HG03045 (cell line): ENCODE measurements around the gene OGFOD1.
A peak's percentile ranks its signal among the peaks of the same experiment; 100 is the strongest.

Source experiments
- ATAC-seq: cut with Tn5 transposase; IDR thresholded peaks from one replicate; pipeline ENCODE4 v1.9.1; 2021; ENCODE audit warnings: mild to moderate bottlenecking, moderate library complexity; ENCODE audit not compliant: unreplicated experiment

The OGFOD1 gene

DNA sequence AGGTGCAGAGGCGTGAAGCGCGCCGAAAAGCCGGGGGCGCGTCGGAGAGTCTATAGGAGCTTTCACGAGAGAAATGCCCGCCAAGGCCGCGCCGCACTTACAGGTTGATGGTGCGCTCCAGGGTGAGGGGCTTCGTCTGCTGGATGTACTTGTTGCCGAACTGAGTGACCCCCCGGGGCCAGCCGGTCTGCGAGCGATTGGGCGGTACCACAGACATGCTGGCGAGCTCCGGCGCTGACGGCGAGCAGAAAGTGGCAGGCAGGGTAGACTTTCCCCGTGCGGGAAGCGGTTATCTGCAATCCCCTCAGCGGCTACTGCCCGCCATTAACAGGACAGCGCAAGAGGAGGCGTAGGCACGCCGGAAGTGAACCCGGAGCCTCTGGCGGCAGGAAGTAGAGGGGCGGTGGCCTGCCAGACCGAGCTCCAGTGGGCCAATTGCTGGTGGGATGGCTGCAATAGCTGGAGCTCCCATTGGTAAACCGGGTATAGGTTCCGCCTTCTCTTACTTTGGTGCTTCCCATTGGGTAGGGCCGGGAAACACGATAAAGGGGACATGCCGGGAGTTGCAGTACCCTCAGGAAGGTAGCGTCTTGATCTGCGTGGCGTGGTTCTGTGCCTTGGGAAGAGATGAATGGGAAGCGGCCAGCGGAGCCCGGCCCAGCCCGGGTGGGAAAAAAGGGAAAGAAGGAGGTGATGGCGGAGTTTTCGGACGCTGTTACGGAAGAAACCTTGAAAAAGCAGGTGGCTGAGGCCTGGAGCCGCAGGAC is at the start of gene OGFOD1, which contains the start of gene NUDT21:
Gene OGFOD1, plus strand, starts transcription at position 569 of the 767 bp plus-strand sequence. Its CDS starts 59 bp downstream, at position 628.
Gene NUDT21, minus strand, starts transcription at position 347 of the 767 bp plus-strand sequence. Its CDS starts 130 bp downstream, at position 217.
- peak; percentile 98 for ATAC-seq

- ATAC-seq, result no peak
These were observed 45.2 kb upstream of the OGFOD1 start for GRCh38 chr16:56405977-56406672.

DNA sequence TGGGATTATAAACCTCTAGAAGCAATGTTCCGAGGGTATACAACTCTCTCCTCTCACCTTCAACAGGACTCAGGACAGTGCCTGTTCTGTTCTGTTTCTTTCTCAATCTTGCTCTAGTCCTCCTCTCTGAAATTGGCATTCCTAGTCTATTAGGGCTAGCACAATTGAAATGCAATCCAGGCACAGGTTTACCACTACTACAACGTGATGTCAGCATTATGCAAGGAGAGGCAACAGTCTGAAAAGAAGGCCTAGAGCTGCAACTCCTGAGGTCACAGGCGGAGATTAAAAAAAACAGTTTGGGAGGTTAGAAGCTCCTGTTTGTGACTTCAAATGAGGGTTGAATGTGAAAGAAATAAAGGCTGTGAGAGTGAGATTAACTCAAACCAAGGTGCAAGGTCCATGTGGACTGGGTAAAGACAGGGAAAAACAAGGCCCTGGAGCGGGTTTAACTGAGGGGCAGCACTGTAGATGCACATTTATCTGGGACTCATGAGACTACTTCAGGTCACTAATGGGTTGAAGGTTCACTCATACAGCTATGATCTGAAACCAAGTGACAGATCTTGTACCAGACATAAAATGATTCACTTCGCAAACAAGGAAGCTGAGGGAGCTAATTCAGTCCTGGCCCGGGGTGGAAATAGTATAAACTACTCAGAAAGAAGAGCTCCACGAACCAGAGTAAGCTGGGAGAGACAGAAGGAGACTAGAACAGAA is 42.8 kb upstream of the OGFOD1 start:
- ATAC-seq, result no peak

DNA sequence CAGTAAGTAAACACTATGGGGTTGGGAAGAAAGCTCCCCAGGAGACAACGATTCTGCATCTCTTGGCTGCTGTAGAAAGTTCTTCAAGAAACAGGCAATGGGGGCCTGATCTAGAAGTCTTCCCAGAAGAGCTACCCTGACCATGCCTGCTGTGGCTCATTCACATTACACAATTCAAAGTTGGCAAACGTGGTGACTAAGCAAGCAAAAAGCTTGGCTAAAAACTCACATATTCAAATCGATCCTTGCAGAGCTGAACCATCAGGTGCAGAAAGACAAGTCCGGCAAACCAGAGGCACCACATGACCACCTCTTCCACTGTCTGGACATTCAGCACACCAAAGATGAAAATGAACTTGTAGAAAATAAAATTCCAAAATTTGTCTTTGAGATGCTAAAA is 42.2 kb upstream of the OGFOD1 start:
- ATAC-seq, result no peak

DNA sequence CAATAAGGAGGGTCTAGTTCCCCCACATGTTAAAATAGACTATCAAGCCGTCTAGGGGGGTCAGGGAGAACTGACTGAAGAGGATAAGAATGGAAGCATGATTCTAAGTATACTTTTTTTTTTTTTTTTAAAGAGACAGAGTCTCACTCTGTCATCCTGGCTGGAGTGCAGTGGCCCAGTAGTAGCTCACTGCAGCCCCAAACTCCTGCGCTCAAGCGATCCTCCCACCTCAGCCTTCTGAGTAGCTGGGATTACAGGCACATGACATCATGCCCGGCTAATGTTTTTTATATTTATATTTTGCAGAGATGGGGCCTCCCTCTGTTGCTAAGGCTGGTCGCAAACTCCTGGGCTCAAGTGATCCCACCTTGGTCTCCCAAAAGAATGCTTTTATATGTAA is 40.2 kb upstream of the OGFOD1 start:
- no peak for ATAC-seq

DNA sequence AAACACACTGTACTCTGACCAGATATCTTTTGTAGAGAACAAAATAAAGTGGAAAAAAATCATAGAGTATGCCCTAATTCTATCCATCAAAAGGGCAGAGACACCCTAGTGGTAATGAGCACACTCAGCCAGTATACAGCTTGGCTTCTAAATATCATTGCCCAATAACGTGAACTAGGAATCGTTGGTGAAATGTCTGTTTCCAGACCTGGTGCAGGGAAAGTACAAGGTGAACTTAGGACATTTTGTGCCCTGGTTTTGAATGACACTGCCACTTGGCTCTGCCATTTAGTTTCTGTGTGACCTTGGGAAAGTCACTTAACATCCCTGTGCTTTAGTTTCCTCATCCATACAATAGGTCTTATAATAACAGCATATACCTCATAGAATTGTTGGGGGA is 39.7 kb upstream of the OGFOD1 start:
- no peak for ATAC-seq

- ATAC-seq, result no peak
These were observed 38.0 kb upstream of the OGFOD1 start for GRCh38 chr16:56413381-56413780.

DNA sequence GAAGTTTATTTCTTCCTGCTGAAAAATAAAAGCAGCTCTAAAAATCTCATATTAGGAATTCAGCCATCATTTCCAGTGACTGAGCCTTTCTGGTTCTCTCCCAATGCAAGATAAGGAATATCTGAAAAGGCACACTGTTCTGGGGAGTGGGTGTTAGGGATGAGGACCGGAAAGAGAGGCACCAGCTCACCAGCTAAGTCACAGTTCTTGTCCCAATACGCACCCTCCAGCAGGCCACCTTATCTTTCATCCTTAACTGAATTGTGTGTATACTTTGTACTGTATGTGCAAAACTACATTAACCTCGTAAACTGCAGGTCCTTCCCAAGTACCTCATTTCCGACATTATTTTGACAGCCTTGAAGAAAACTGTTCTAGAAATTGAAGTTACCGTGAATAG is 37.0 kb upstream of the OGFOD1 start:
- no peak for ATAC-seq

DNA sequence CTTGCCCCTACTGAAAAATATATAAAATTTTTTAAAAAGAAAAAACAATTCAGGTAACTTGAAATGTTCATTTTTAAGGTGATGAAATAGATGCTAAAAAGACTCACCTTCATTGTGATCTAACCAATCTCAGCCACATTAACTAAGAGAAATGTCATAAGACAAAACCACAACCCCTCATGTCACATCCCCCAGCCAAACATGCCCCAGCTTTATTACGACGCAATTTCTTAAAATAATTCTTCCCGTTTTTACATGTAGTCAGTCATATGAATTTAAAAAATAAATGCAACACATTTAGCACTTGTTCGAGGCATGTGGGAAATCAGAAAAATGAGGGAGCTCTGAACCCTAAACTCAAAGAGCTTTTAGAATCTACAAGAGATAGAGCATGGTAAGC is 35.5 kb upstream of the OGFOD1 start:
- no peak for ATAC-seq

- no peak for ATAC-seq
These were observed 34.2 kb upstream of the OGFOD1 start for GRCh38 chr16:56417138-56417537.

- no peak for ATAC-seq
These were observed 31.4 kb upstream of the OGFOD1 start for GRCh38 chr16:56419740-56420548.

DNA sequence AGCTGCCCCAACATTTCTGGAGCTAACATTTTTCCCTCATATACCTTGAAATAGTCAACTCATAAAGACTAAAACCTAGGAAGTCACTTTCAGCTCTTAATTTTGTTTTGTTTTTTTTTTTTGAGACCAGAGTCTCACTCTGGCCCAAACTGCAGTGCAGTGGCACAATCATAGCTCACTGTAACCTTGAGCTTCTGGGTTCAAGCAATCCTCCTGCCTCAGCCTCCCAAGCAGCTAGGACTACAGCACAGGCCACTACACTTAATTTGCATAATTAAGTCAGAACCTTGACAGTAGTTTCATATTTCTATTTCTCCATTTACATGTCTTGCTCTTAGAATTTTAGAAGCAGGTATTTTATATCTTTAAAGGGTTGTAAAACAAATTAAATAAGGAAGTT is 30.7 kb upstream of the OGFOD1 start:
- no peak for ATAC-seq

DNA sequence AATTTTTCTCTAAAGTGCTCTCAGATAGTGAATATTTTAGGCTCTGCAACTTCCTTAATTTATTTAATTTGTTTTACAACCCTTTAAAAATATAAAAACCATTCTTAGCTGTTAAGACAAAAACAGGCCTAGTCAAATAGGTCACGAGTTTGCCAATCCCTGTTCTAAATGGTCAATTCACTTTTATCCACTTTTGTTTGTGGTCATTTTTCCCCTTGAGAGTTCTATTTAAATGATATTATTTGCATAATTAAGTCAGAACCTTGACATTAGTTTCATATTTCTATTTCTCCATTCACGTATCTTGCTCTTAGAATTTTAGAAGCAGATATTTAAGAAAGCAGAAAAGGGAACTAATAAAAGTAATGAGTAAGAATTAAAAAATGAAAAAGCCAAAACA is 30.0 kb upstream of the OGFOD1 start:
- ATAC-seq, result no peak

DNA sequence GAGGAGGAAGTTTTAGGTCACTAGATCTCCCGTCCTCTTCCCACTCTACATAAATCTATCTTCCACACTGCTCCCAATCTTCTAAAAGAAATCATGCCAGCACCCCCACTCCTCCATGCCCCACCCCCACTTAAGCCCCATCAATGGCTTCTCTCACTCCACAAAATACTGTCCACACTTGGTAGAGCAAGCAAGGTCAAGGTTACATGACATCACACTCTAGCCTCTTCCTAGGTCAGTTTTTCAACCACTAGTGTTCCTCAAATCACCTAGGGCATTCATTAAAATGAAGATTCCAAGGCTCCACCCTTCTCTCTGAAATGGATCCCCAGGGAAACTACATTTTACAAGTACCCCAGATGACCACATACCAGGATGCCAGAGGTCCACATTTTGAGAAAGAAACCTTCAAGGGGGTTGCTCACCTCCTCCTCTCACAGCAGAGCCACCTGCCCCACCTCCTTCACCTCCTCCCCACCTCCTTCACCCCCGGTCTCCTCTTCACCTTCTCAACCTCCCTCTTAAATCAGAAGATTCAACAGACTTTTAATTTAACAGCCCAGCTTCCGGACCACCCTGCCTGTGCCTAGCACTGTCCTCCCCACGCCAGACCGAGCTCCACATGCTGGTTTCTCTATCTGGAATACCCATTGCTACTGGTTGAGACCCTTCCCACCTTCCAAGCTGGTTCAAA is 29.2 kb upstream of the OGFOD1 start:
- ATAC-seq, result no peak

DNA sequence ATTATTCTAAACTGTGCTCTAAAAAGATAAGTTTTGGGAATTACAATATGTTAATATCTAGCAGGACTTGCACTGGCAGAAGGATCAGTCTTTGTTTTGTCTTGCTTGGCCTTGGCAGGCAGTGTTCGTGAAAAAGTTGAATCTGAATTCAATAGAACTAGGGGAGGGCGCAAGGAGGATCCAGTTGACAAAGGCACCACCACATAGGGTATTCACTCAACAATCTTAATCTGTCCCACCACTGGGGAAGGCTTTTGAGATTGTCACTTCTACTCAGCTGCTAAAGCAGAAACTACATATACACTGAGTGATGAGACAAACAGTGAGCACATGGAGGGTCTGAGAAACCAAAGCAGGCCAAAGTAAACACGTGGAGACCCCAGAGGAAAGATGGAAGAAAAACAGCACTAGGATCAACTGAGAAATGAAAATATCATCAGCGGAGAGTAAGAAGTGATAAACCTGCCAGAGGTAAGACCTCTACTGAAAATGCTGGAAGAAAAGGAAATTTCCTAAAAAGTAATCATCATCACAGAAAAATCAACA is 28.4 kb upstream of the OGFOD1 start:
- no peak for ATAC-seq

GRCh38 chr16:56423584-56424403 is 27.6 kb upstream of the OGFOD1 start:
- ATAC-seq, result no peak

- no peak for ATAC-seq
These were observed 27.0 kb upstream of the OGFOD1 start for GRCh38 chr16:56424404-56424764.

DNA sequence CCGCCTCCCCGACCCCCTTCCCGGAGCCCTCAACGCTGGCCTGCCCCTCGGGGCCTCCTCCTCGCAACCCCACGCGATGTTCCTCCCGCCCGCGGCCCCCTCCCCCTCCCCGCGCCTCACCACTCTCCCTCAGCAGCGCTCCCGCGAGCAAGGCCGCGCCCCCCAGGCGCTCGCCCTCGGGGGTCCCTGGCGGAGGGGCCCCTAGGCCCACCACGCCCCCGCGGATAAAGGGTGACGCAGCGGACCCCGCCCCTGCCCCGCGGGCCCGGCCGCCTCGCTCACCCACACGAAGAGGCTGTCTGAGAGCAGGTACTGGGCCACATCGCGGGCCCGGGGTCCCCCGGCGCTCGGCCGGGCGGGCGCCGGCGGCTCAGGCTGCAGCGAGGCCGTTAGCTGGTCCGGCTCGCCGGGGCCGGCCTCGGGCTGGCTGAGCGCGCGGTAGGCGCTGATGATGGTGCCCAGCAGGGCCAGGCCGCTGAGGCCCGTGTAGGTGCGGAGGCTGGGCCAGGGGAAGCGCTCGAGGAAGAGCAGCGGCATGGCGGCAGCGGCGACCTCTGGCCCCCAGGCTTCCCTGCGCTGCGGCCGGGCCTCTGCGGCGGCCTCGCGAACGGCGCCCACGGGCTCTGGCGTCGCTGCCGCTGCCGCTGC is 26.4 kb upstream of the OGFOD1 start:
- peak; percentile 40 for ATAC-seq

GRCh38 chr16:56425439-56425832 is 25.9 kb upstream of the OGFOD1 start, which contains the start of gene AMFR:
TSS of gene AMFR (minus strand) at chr16:56425545. CDS start at chr16:56425327, 218 bp downstream.
- peak; percentile 86 for ATAC-seq
